PC-3 (cell line): ENCODE measurements around the gene PDE6C. TPM values are rescaled to one million over a fixed set of nuclear protein-coding genes. Genes with fewer than 3 reads are reported as not detected.

Experiments
- ATAC-seq: fragments of 200-7000 bp; cut with Tn5 transposase; 2 replicates; pipeline ENCODE4 v1.9.1; 2020; ENCODE audit warnings: mild to moderate bottlenecking, moderate library complexity
- BruUV-seq: library from RNA; stranded (reverse); fragments of 400-500 nt; replicated peaks from 2 replicates; lab custom pipeline; 2021; lab: Mats Ljungman, UMichigan
- CTCF ChIA-PET: fragments of 300-600 bp; sonication (Branson Sonifier 250); formaldehyde crosslinking; loops from one replicate; lab custom pipeline; 2022; ENCODE audit warnings: antibody characterized with exemption; lab: Charles Lee
- POLR2A ChIA-PET: fragments of 300-600 bp; sonication (Branson Sonifier 250); formaldehyde crosslinking; loops from one replicate; lab custom pipeline; 2022; ENCODE audit warnings: antibody characterized with exemption; ENCODE audit not compliant: unreplicated experiment; lab: Charles Lee
- DNase-seq: peaks from one replicate; pipeline ENCODE4 v3.0.0-alpha.2; 2015
- H2AFZ ChIP-seq: fragments of 300-600 bp; sonication (generic); 2 replicates; pipeline ENCODE4 v1.6.0; 2016; ENCODE audit warnings: antibody characterized with exemption, low read length
- H3F3A ChIP-seq: fragments of 300-600 bp; sonication (generic); one replicate; pipeline ENCODE4 v1.6.0; 2017; ENCODE audit warnings: antibody characterized with exemption, low read length, control low read depth, mild to moderate bottlenecking; ENCODE audit not compliant: unreplicated experiment
- H3K27ac ChIP-seq: fragments of 300-600 bp; sonication (generic); 2 replicates; pipeline ENCODE4 v1.5.1; 2016; ENCODE audit warnings: mild to moderate bottlenecking, low read length
- H3K27me3 ChIP-seq: fragments of 300-600 bp; sonication (generic); 2 replicates; pipeline ENCODE4 v1.6.1; 2016; ENCODE audit warnings: low read length, mixed read lengths
- H3K36me3 ChIP-seq: fragments of 300-600 bp; sonication (generic); 2 replicates; pipeline ENCODE4 v1.6.1; 2016; ENCODE audit warnings: low read depth, mixed run types, low read length, mixed read lengths
- H3K4me1 ChIP-seq: fragments of 300-600 bp; sonication (generic); 2 replicates; pipeline ENCODE4 v1.5.1; 2016; ENCODE audit warnings: low read length; ENCODE audit not compliant: insufficient read depth
- H3K4me2 ChIP-seq: fragments of 300-600 bp; sonication (generic); 2 replicates; pipeline ENCODE4 v1.6.0; 2016; ENCODE audit warnings: low read length
- H3K4me3 ChIP-seq: fragments of 300-600 bp; sonication (generic); 2 replicates; pipeline ENCODE4 v1.5.1; 2016; ENCODE audit warnings: mild to moderate bottlenecking, low read length, mixed read lengths
- H3K79me2 ChIP-seq: fragments of 300-600 bp; sonication (generic); 2 replicates; pipeline ENCODE4 v1.6.1; 2017; ENCODE audit warnings: low read length, mixed read lengths
- H3K9ac ChIP-seq: fragments of 300-600 bp; sonication (generic); 2 replicates; pipeline ENCODE4 v1.6.0; 2016; ENCODE audit warnings: mild to moderate bottlenecking, low read length
- H3K9me2 ChIP-seq: fragments of 300-600 bp; sonication (generic); replicated peaks from 2 replicates; pipeline ENCODE4 v1.6.1; 2016; ENCODE audit warnings: mixed run types, low read length, mixed read lengths
- H3K9me3 ChIP-seq: fragments of 300-600 bp; sonication (generic); 2 replicates; pipeline ENCODE4 v1.6.1; 2016; ENCODE audit warnings: low read length, mixed read lengths
- H4K20me1 ChIP-seq: fragments of 300-600 bp; sonication (generic); 2 replicates; pipeline ENCODE4 v1.6.1; 2016; ENCODE audit warnings: low read length, mixed read lengths
- EZH2 ChIP-seq: fragments of 300-600 bp; sonication (generic); IDR thresholded peaks from one replicate; pipeline ENCODE4 v1.6.1; 2017; ENCODE audit warnings: antibody characterized with exemption, mild to moderate bottlenecking, low read length; ENCODE audit not compliant: unreplicated experiment
- EZH2phosphoT487 ChIP-seq: fragments of 300-600 bp; sonication (generic); IDR thresholded peaks from 2 replicates; pipeline ENCODE4 v1.6.1; 2018; ENCODE audit warnings: mild to moderate bottlenecking, antibody characterized with exemption, low read length, borderline replicate concordance
- intact Hi-C: fragments of 100-400 bp; cut with micrococcal nuclease; formaldehyde crosslinking; loops from 2 replicates; pipeline ENCODE4 v1.9.0; 2023
- total RNA-seq: library from RNA; depleted of rRNA; stranded (reverse); fragments of >200 nt; gene quantifications from 2 replicates; pipeline ENCODE4 v1.2.3, GENCODE V29; 2014
- TF ChIP-seq, protein P1 (sequence below): fragments of 300-600 bp; sonication (generic); conservative IDR thresholded peaks from 2 replicates; pipeline ENCODE4 v1.5.1; 2017; ENCODE audit warnings: antibody characterized with exemption, low read depth, mild to moderate bottlenecking, low read length

The PDE6C gene
- total RNA-seq, 1 experiment from 2014 or later: not detected

GRCh38 chr10:93577565-93577964 is 34.8 kb upstream of the PDE6C start:
- Histone ChIP-seq H2AFZ (peak overlapping the region; percentile 55; the same call in 1 of the 2 replicates), H3K4me3 (no peak overlapping the region), H4K20me1 (no peaks in the 10 kb centered on the region), H3K27me3 (no peaks in the 10 kb centered on the region), H3K9me3 (0 out of 2 replicates have a peak, but pooled peaks cover 7% of the 10 kb centered on the region), H3K27ac (peak overlapping the region; percentile 91), H3K4me2 (peak overlapping the region; percentile 58), H3K36me3 (0 out of 2 replicates have a peak, but pooled peaks cover 2% of the 10 kb centered on the region), H3K79me2 (no peaks in the 10 kb centered on the region), H3K9me2 (no peaks in the 10 kb centered on the region), H3K4me1 (peaks cover 27% of the 10 kb centered on the region), H3F3A (peaks cover 12% of the 10 kb centered on the region), H3K9ac (peak overlapping the region; percentile 55)
- BruUV-seq: no TSS peak
- ChIA-PET POLR2A (no interaction called here), CTCF (no interaction called here)
- ATAC-seq (peak; percentile 5; the same call in 1 of the 2 replicates), DNase-seq (no peak)
- TF ChIP-seq EZH2phosphoT487 (no peak), EZH2 (no peak)
- TF ChIP-seq, protein P1, sequence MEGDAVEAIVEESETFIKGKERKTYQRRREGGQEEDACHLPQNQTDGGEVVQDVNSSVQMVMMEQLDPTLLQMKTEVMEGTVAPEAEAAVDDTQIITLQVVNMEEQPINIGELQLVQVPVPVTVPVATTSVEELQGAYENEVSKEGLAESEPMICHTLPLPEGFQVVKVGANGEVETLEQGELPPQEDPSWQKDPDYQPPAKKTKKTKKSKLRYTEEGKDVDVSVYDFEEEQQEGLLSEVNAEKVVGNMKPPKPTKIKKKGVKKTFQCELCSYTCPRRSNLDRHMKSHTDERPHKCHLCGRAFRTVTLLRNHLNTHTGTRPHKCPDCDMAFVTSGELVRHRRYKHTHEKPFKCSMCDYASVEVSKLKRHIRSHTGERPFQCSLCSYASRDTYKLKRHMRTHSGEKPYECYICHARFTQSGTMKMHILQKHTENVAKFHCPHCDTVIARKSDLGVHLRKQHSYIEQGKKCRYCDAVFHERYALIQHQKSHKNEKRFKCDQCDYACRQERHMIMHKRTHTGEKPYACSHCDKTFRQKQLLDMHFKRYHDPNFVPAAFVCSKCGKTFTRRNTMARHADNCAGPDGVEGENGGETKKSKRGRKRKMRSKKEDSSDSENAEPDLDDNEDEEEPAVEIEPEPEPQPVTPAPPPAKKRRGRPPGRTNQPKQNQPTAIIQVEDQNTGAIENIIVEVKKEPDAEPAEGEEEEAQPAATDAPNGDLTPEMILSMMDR: no peak
- intact Hi-C loops: no loop called here

DNA sequence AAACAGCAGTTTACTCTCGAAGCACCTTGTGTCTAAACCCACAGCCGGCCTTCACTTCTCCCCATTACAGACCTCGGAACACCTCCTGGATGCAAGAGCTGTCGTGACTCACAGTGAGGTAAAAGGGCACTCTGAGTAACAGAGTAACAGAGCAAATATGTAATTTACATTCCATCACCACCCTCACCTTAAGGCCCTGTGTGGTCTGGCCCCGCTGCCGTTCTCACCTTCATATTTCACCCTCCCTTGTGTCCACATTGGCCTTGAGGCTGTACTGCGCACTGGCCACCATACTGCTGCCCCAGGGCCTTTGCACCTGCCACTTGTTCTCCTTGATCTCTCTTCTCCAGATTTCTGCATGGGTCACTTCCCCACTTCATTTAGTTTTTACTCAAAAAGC is 33.2 kb upstream of the PDE6C start:
- Histone ChIP-seq H4K20me1 (no peaks in the 10 kb centered on the region), H2AFZ (peak overlapping the region; percentile 63; the same call in 1 of the 2 replicates), H3K9me2 (no peaks in the 10 kb centered on the region), H3K4me3 (peak overlapping the region; percentile 31; the same call in 1 of the 2 replicates), H3K9me3 (0 out of 2 replicates have a peak, but pooled peaks cover 7% of the 10 kb centered on the region), H3F3A (peaks cover 12% of the 10 kb centered on the region), H3K9ac (peak overlapping the region; percentile 40), H3K79me2 (no peaks in the 10 kb centered on the region), H3K36me3 (0 out of 2 replicates have a peak, but pooled peaks cover 2% of the 10 kb centered on the region), H3K4me2 (peak overlapping the region; percentile 61; the same call in 1 of the 2 replicates), H3K27me3 (no peaks in the 10 kb centered on the region), H3K4me1 (peaks cover 27% of the 10 kb centered on the region), H3K27ac (peak overlapping the region; percentile 64)
- peak; percentile 92 for DNase-seq
- ATAC-seq: peak; percentile 87
- CTCF ChIA-PET: no interaction called here
- intact Hi-C loops: loop anchor here (2.0 kb wide), 1 partner anchor 74 kb away; no protein-coding TSS in a partner anchor
- POLR2A ChIA-PET: no interaction called here
- TF ChIP-seq EZH2 (no peak), EZH2phosphoT487 (no peak)
- TF ChIP-seq, protein P1: no peak
- BruUV-seq: no TSS peak
